ENCODE measurements around the gene RNF113B.
A peak's percentile ranks its signal among the peaks of the same experiment; 100 is the strongest.

Gene RNF113B

DNA sequence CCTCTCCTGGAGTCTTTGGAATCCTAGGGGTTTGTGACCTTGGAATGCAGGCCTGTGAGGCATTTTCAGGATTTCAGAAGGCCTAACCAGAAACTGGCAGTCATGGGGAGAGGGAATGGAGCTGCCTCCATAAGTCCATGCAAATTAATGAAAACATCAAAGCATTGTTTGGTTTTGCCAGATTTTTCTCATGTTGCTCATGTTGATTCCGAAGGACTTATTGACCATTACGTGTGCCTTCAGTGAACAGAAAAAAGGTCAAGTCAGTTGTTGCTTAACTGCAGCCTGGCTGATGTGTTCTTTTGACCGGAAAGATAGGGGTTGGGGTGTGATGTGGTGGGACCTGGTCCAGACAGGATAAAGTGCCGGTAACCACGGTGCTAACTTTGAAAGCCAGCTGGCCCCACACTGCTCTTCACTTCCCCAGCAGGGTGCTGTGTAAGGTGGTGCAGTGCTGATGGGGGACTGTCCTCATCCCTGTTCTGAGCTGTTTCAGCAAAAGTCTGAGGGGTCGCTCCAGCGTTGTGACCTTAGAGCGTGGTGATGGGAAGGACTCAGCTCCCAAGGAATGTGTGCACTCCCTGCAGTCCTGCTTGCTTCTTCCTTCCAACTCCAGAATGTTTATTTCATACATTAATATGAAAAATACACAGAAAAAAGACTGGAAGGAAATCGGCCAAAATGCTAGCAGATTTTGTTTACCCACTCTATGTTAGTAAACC is 3.5 kb downstream of the RNF113B start:
- no peak for DNase-seq (ENCODE audit: low spot score)

DNA sequence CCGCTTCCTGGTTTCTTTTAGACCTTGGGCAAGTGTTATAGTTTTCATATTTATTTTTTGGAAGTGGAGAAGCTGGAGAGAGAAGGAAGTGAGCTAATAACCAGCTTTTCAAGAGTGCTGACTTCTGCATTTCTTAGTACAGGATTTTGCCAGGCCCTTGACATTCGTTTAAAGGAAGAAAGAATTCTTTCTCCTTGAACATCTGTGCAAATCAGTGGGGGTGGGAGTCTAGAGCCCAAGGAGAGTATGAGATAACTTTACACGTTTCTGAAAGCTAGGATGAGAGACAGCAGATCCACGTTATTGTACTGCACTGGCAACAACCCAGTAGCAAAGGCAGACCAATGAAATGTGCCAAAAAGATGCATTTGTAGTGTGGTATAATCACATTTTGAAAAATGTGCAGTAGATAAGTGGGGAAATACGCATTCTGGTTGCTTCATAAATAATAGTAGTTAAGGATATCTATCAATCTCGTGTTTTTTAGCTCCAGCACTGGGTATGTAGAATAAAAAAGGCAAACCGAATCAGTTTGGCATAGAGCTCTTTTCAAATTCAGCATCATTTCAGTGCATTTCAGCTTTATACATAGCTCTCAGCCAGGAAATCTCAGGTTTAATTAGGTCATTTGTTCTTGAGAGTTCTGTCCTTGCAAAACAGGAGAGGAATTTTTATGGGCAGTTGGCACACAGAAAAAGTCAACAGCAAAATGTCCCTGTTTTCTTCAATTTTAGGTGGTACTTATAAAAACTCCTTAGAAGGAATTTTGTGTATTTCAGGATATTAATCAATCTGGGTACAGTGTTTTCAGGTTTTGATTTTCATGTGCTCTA is 4.3 kb downstream of the RNF113B start:
- no peak for DNase-seq (ENCODE audit: low spot score)

DNA sequence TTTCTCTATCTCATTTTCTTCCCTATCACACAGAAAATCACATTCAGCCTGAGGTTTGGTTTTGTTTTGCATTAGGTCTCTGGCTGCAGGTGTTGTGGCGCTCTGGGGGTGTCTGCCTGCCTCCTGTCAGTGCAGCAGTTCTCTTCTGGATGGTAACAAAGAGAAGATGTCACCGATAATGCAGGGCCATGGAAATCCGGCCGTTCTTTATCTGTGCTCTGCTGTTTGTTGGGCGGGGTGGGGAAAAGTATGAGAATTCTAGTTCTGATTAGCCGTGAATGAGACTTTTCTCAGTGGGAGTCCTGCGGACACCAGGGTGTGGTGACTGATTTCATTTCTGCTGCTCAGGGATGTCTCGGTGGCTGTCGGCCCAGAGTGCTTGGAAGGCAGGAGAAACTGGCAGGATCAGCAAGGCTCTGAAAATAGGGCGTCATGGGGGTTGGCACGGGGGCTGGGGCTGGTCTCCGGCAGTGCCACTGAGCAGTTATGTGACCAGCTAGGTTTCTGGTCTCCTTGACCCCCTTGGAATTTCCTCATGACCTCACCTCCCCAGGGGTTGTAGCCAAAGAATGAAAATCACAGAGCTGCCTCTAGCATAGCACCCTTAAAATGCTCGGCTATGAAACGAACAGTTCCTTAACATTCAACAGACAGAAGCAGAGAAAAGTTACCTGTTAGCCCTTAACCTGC is 5.0 kb downstream of the RNF113B start:
- no peak for DNase-seq (ENCODE audit: low spot score)

DNA sequence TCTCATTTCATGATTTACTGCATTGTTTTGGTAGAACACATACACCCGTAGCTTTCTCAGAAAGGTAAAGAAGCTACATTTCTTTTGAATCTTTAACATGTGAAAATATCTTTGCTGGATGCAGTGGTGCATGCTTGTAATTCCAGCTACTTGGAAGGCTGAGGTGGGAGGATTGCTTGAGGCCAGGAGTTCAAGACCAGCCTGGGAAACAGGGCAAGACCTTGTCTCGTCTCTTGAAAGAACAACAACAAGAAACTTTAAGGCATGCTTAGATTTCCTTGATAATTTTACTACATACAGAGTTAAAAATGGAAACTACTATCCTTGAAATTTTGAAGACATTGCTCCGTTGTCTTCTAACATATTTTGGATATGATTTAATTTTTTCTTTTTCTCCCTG is 7.7 kb downstream of the RNF113B start:
- DNase-seq (ENCODE audit: low spot score): no peak

DNA sequence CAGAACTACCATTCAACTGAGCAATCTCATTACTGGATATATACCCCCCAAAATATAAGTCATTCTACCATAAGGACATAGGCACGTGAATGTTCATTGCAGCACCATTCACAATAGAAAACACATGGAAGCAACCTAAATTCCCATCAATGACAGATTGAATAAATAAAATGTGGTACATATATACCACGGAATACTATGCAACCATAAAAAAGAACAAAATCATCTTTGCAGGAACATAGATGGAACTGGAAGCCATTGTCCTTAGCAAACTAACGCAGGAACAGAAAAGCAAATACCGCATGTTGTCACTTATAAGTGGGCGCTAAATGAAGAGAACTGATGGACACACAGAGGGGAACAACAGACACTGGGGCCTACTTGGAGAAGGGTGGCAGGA is 14.1 kb downstream of the RNF113B start:
- DNase-seq (ENCODE audit: low spot score): no peak

DNA sequence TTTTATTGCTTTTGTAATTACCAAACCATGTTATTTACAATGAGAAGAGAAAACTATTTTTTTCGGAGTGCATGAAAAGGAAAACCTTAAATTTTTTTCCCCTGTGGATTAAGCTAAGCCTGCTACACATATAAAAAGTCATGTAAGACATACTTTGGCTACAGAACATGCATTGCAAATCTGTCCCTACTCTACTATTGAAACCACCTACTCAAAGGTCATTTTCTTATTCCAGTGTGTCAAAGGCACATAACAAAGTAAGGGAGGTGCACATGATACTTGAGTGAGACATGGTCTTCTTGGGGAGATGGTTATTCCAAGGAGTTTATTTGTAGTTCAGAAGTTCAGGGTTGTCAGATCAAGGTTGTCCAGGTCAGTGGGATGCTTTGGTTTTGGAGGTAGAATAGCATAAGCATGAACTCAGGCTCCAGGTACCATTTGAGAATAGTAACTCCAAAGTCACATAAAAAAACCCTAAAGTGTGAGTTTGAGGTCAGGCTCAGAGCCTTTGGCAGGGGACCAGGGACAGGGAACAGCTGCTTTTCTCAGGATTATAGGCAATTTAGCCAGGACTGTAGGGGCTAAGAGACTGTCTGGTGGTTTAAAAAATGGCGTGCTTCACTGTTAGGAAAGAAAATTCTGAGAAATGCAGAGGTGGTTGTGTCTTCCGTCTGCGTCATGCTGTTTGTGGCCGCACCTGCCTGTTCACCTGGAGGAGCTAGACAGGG is 18.7 kb downstream of the RNF113B start:
- DNase-seq (ENCODE audit: low spot score): no peak

DNA sequence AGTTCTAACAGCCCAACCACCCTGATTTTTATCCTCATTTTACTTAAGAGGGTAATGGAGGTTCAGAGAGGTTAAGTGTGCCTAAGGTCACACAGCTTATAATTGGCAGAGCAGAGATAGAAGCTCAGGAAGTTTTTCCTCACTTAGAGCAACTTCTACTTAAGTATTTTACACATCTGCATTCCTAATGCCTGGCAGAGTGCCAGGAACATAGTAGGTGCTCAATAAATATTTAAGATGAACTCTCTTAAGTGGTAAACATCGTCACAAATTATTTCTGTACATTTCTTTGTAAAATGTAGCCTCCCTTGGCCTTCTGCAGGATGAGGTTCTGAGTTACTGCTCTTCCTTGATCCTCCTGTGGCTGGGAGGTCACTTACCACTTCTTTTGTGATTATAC is 19.5 kb downstream of the RNF113B start:
- DNase-seq (ENCODE audit: low spot score): no peak

DNA sequence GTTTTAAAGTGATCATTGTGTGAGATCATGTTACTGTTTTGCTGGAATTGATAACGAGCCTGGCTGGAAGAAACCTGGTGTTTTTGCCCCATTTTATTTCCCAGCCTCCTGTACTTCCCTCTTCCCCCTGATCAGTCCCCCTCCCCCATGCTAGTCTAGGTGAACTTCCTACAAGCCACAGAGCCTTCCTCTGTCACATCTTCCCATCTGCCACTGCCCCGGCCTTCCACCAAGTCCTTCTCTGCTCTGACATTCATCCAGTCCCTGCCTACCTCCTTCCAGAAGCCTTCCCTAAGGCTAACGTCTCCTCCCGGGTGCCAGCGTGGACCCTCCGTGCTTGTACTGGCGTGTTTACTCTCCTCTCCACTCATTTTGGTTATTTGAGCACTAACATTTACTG is 19.9 kb downstream of the RNF113B start:
- DNase-seq (ENCODE audit: low spot score): no peak

DNA sequence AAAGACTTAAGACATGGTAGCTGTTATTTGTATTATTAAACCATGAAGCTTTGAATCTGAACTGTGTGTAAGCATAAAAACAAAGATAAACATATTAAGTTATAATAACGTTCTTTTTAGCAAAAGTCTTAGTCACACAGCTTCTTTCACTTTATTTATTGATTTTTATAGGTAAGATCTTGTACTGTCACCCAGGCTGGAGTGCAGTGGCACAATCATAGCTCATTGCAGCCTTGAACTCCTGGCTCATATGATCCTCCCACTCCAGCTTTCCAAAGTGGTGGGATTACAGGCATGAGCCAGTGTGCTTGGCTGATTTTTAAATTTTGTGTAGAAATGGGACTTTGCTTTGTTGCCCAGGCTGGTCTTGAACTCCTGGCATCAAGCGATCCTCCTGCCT is 20.8 kb downstream of the RNF113B start:
- no peak for DNase-seq (ENCODE audit: low spot score)

DNA sequence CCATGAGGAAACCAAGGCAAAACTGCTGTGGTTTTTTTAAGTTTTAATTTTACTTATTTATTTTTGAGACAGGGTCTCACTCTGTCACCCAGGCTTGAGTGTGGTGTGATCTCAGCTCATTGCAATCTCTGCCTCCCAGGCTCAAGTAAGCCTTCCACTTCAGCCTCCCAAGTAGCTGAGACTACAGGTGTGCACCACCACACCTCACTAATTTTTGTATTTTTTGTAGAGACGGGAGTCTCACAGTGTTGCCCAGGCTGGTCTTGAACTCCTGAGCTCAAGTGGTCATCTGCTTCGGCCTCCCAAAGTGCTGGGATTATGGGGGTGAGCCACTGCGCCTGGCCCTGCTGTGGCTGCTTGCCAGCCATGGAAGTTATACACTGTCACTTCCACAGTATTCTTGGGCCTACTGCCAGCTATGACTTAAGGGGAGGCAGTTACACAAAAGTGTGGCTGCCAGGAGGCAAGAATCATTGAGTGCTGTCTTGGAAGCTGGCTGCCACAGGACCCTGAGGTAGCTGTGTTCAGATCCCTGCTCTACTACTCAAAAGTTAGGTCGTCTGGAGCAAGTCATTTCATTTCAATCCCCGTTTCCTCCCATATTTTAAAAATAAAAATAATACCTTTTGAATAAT is 21.5 kb downstream of the RNF113B start:
- DNase-seq (ENCODE audit: low spot score): no peak

DNA sequence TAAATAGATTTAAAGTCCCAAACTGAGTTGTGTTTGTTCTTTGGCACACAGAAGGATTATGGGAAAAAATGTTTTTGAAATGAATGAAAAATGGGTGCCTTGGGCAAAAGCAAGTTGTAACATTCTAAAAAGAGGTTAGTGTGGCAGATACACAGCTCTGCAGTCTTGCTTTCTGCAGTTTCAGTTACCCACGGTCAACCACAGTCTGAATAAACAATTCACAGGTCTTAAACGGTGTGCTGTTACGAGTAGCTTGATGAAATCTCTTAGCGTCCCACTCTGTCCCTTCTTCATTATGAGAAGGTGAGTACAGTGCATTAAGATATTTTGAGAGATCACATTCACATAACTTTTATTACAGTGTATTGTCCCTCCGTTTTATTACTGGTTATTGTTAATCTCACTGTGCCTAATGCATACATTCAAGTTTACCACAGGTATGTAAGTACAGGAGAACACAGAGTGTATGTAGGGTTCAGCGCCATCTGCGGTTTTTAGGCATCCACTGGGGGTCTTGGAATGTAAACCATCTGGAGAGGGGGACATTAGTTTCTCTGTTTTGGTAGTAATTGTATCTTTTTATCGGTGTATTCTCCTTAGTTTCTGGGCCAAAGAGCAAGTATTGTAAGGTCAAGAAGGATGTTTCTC is 26.1 kb downstream of the RNF113B start:
- no peak for DNase-seq (ENCODE audit: low spot score)

DNA sequence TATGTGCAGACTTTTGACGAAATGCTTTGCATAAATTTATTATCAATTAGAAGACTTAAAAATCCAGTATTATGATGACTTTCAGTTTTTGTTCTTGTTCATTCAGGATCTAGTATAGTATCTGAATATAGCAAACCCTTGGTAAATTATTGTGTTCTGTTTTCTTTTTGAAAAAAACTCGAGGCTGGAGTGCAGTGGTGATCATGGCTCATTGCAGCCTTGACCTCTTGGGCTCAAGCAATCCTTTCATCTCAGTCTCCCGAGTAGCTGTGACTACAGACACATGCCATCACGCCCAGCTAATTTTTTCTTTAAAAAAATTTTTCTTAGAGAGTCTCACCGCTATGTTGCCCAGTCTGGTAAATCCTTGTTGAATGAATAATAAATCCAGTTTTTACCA is 29.5 kb downstream of the RNF113B start:
- no peak for DNase-seq (ENCODE audit: low spot score)

DNA sequence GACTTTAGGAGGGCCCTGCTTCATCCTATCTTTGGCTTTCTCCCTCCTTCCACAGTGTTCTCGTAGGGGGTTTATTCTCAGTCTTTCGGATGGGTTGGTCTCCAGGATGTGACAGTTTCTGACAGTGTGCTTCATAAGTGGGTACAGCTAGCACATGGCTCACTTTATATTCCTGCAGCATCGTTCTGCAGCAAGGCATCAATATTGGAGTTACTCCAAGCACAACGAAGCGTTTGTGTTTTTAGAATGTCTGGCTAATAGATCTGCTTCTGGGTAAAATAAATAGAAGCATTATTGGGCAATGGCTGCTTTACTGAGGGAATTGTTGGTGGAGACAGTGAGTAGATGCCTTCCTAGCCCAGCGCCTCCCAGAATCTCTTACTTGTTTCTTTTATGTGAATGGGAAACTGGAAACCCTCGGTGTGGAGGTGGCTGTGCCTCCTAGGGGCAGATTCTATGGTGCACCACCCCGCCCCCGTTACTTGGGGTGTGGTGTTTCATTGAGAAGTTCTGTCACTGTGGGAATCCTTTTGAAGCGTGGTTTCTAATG is 32.2 kb downstream of the RNF113B start:
- DNase-seq (ENCODE audit: low spot score): no peak

DNA sequence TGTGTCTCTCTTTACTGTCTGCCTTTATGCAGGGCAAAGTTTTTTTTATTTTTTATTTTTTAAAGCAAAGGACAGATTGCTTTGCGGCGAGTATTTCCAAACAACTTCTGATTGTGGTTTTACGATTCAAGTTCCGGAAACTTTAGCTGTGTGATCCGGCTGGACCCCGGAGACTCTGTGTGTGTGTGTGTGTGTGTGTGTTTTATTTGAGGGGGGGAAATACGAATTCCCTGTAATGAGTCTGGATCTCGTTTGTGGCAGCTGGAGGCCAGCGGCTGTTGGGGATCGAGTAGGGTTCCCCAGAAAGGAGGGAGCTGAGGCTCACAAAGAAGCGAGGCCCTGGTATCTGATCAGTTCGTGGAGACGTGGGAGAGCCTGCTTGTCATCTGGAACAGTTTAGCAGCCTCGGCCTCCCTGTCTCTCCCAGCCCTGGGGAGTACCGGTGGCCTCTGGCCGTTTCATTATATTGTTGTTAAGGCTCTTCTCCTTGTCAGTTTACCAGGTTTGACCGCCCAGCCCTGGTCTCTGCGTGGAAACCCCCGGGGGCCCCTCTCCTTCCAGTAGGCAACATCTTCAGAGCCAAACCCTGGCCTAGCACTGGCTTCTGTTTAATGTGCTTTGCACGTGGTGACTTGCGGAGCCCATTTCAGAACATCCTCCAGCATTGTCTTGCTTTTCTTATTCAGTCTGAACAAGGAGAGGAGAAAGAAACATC is 32.9 kb downstream of the RNF113B start:
- DNase-seq (ENCODE audit: low spot score): no peak

DNA sequence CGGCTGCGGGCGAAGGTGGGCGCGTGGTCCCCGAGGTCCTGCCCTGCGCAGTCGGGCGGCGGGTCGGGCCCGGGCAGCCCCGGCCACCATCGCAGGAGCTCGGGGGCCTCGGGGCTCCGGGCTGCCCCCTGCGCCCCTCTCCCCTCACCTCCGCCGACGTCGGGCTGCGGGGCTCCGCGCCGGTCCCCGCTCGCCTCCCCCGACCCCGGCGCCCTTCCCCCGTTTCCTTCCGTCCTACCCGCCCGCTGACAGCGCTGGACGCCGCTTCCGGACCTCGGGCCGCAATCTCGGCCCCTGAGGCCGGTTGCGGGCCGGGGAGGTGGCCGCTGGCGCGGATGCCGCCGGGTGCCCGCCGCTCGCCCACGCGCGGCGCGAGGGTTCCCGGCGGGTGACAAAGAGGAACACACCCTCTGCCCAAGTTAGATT is 33.5 kb downstream of the RNF113B start:
- DNase-seq (ENCODE audit: low spot score): no peak

DNA sequence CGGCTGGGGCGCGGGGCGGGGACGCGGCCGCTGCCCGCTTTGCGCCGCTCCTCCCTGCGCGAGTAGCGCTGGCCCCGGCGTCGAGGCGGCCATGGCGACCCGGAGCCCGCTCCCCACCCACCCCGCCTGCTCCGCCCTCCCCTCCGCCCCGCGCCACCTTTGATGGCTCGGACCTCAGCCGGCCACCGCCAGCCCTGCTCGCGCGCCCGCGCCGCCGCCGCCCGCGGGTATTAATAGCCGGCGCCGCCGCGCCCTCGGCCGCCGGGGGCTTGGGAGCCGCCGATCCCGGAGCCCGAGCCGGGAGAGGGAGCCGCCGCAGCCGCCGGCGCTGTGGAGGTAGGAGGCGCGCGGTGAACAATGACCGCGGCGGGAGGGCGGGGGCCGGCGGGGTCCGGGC is 33.9 kb downstream of the RNF113B start:
- no peak for DNase-seq (ENCODE audit: low spot score)

DNA sequence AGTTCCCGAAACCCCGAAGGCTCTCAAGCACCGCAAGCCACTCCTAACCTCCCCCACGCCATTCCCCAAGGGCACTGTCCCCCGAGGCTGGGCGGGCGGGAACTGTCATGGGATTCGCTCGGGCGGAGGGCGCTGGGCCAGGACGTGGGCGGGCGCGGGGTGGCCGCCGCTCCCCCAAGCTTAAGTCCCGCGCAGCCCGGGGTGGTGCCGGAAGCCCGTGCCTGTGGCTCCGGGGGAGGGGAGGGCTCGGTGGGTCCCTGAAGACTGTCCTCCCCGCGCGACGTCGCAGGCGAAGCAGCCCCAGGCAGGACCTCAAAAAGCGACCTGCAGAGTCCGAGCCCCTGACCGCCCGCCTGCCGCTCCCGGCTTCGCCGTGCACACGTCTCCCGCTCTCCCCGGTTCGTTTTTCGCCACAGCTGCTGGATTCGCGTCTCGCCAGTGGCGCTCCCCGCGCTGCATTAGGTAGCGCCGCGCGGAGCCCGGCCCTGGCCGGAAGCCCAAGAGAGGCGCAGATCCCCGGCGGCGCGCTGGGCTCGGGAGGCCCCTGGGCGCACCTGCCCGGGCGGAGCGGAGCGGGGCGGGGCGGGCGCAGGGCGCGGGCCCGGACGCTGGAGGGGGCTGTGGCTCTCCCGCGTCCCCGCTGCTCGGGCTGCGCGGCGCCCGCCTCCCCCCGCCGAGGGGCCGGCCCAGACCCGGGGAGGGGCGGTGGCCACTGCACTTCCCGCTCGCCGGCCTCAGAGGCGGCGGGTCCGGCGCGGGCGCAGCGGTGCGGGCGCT is 34.5 kb downstream of the RNF113B start, which contains the start of gene FARP1:
Gene FARP1, plus strand, starts transcription at position 715 of the 777 bp plus-strand sequence. CDS start 70,149 bp downstream, outside the sequence.
- peak; percentile 92 for DNase-seq (ENCODE audit: low spot score)

DNA sequence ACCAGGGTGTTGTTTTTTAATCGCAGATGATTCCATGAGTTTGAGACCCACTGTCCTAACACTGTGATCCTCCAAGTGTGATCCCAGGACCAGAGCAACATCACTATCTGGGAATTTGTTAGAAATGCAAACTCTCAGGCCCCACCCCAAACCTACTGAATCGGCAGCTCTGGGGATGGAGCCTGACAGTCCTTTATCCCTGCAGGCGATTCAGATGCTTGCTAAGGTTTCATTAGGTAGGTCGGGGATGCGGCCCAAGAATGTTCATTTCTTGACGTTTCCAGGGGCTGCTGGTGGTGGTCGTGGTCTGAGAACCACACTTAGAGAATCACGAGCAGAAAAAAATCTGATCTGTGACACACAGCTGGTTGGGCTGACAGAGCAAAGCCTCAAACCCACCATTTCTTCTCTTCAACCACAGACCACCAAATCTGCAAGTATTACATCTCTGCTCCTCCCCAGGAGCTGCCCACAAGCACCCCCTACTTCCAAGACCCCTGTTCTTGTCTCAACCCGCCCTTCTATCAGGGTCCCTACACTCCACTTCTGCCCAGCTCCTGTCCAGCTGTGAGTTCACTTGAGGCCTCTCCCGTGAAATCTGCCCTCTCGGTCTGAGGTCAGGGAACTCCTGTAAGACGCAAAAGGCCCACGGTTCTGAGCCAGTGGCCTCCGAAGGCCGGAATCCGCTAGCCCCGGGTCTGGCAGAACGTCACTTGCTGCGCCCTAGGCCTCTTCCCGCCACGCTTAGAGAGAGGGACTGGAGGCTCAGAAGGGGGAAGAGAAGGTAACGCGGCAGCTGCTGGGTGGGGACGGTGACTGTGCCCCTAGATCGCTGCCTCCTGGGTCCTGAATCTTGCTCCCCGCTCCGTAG is 35.3 kb downstream of the RNF113B start:
- peak; percentile 32 for DNase-seq (ENCODE audit: low spot score)
